Rectal smooth muscle tissue (tissue), 1 donor: ENCODE measurements around the gene CACNA1D.

Experiments used
- H3K27ac ChIP-seq: one replicate; pipeline ENCODE4 v1.7.0; 2013; ENCODE audit warnings: low read depth, low read length, inconsistent platforms
- H3K27me3 ChIP-seq: one replicate; pipeline ENCODE4 v1.7.0; 2013; ENCODE audit warnings: low read length; ENCODE audit not compliant: control insufficient read depth, insufficient read depth
- H3K36me3 ChIP-seq: one replicate; pipeline ENCODE4 v1.7.0; 2013; ENCODE audit warnings: low read length; ENCODE audit not compliant: control insufficient read depth, insufficient read depth
- H3K4me1 ChIP-seq: one replicate; pipeline ENCODE4 v1.7.0; 2013; ENCODE audit warnings: low read length; ENCODE audit not compliant: control insufficient read depth, insufficient read depth
- H3K4me3 ChIP-seq: one replicate; pipeline ENCODE4 v1.7.0; 2013; ENCODE audit warnings: low read length
- H3K9ac ChIP-seq: one replicate; pipeline ENCODE4 v1.7.0; 2013; ENCODE audit warnings: low read length

CACNA1D gene

DNA sequence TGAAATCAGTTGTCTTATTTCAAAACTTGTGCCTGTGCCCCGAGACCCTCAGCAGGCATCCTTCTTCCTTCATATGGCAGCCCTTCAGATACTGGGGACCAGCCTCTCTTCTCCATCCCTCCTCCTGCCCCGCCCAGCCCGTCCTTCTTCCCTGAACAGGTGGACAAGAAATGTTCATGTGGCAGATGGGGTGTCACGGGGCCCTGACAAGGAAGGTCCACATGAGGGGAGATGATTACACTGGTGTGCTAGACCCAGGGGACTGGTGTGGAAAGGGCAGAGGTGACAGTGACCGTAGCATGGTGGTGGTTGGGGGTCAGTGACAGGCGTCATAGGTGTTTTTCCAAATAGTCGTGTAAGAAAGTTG lies 200.9 kb downstream of the CACNA1D start:
- H3K36me3 ChIP-seq, result no peaks in the 10 kb centered on the region
- no peak overlapping the region for H3K9ac ChIP-seq
- no peak overlapping the region for H3K4me3 ChIP-seq
- H3K4me1 ChIP-seq, result no peaks in the 10 kb centered on the region
- H3K27ac ChIP-seq, result no peak overlapping the region
- no peaks in the 10 kb centered on the region for H3K27me3 ChIP-seq

DNA sequence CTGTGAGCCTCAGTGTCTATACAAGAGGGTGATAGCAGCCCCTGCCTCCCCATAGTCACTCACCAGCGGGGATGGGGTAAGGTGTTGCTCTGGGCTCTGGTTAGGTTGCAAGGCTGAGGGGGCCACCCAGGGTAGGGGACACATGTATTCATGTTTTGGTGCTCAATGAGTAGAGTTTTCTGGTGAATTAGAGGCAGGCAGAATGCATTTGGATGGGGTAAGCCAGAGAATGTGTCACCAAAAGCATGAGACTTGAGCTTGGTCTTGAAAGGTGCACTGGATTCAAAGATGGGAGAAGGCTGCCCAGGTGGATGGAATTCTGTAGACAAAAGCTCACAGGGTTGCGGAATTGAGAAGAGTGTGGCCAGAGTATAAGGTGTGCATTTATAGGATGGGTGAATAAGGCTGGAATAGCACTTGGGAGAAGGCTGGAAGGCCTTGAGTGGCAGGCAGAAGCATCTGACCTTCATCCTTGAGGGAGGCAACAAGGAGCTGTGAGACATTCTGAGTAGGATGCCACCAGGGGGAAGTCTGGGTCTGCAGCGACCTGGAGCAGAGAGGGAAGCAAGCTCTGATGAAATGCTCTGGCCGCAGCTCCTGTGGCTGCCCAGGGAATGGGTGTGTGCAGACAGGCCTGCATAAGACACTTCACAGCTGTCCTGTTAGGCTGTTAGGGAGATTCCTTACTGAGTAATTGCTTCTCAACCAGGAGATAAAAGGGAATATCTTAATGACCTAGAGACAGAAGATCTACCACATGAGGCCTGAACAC lies 202.2 kb downstream of the CACNA1D start:
- Histone ChIP-seq H3K4me1 (no peaks in the 10 kb centered on the region), H3K9ac (no peak overlapping the region), H3K4me3 (no peak overlapping the region), H3K27me3 (no peaks in the 10 kb centered on the region), H3K27ac (no peak overlapping the region), H3K36me3 (no peaks in the 10 kb centered on the region)

GRCh38 chr3:53700441-53700840 lies 206.0 kb downstream of the CACNA1D start:
- no peaks in the 10 kb centered on the region for H3K4me1 ChIP-seq
- H3K9ac ChIP-seq, result no peak overlapping the region
- H3K4me3 ChIP-seq, result no peak overlapping the region
- no peaks in the 10 kb centered on the region for H3K36me3 ChIP-seq
- no peaks in the 10 kb centered on the region for H3K27me3 ChIP-seq
- H3K27ac ChIP-seq, result no peak overlapping the region

DNA sequence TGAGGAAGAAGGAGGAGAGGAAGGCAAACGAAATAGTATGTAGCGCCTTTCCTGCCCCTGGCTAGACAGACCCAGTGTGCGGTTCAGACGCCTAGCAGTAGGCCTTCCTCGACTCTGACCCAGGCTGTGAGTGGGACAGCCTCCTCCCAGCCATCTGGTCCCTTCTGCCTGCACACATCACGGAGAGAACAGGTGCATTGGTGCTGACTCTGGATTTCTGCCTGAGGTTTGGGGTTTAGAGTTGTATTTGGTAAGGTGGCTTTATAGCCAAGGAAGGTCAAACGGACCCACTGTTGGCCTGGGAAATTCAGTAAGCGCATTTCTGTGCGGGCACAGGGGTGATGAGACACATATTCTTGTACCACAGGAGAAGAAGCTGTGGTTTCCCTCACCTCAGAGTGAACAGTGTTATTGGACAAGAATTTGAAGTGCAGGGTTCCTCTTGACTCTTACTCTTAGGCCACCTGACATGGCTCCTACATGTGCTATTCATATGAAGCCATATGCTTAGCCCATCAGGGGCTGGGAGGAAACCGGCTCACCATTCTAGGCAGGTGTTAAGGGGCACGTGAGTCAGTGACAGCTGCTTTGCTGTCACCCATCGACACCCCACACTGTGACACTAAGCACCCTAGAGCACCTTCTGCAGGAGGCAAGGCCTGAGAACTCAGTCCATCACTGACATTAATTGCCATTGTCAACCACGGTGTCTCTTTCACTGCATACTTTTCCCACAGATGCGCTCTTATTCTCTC lies 208.5 kb downstream of the CACNA1D start:
- Histone ChIP-seq H3K9ac (no peak overlapping the region), H3K4me1 (no peaks in the 10 kb centered on the region), H3K36me3 (no peaks in the 10 kb centered on the region), H3K4me3 (no peak overlapping the region), H3K27ac (no peak overlapping the region), H3K27me3 (no peaks in the 10 kb centered on the region)

DNA sequence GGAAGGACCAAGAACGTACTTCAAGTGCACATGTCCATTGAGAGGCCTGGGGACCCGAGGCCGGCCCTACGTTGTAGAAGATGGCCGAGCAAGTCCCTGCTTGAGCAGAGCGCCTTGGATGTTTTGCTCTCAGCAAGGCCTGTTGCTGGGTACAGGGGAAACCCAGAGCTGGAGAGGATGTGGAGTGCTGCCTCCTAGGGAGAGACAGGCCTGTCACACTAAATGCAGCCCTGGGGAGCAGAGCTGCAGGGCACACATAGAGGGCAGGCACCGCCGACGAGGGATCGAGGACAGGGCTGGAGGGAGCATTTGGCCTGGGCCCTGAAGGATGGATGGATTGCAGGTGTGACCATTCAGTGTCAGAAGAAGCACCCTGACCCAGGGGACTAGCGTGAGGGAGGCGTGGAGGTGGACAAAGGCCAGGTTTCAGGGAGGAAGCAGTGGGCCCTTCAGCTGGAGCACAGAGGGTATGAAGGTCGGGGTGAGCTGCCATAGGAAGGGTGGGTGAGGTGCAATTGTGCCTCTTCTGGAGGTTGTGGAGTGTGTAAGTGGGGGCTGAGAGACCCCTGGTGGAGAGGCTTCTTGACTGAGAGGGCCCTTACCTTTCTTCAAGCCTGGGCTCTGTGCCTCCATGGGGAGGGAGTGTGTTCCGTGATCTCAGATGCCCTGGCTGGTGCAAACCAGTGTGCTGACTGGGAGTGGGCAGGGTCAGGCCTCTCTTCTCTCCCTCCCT lies 209.4 kb downstream of the CACNA1D start:
- Histone ChIP-seq H3K27ac (no peak overlapping the region), H3K4me3 (no peak overlapping the region), H3K9ac (no peak overlapping the region)

GRCh38 chr3:53704363-53704725 lies 209.9 kb downstream of the CACNA1D start:
- Histone ChIP-seq H3K4me1 (no peaks in the 10 kb centered on the region), H3K9ac (no peak overlapping the region), H3K4me3 (no peak overlapping the region), H3K27me3 (no peaks in the 10 kb centered on the region), H3K36me3 (no peaks in the 10 kb centered on the region), H3K27ac (no peak overlapping the region)

More for the DNA sequence above, 209.4 kb downstream of the CACNA1D start:
- Histone ChIP-seq H3K27me3 (no peaks in the 10 kb centered on the region), H3K4me1 (no peaks in the 10 kb centered on the region), H3K36me3 (no peaks in the 10 kb centered on the region)

DNA sequence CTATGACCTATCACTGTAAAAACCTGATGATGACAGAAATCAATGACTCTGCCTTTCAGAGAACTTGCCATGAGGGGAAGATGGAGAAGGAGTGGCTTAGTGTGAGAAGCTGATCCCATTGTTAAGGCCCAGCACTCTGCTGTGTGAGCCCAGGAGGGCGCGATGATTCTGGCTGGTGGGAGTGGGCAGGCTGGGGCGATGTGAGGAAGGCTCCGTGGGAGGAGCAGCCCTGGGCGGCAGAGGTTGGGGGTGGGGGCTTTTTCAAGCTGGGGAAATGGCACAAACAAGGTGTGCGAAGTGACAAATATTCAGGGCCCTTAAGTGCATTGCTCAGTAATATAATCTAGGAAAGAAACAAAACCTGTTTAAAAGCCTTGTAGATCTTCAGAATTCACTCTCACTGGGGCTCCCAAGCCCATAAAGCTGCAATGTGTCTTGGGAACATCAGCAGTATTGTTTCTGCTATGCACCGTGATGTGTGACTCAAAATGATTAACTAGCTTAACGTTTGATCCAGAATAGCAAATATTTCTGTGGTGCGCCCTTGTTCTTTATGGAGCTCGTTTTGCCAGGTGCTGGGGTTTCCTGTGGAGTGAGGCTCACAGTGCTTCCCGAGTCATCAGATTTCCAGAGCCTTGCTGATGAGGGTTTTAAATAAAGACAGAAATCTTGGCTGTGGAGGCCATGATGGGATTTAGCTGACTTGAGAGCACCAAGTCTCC lies 210.8 kb downstream of the CACNA1D start:
- Histone ChIP-seq H3K27me3 (no peaks in the 10 kb centered on the region), H3K4me3 (no peak overlapping the region), H3K4me1 (no peaks in the 10 kb centered on the region), H3K27ac (no peak overlapping the region), H3K36me3 (no peaks in the 10 kb centered on the region), H3K9ac (no peak overlapping the region)

DNA sequence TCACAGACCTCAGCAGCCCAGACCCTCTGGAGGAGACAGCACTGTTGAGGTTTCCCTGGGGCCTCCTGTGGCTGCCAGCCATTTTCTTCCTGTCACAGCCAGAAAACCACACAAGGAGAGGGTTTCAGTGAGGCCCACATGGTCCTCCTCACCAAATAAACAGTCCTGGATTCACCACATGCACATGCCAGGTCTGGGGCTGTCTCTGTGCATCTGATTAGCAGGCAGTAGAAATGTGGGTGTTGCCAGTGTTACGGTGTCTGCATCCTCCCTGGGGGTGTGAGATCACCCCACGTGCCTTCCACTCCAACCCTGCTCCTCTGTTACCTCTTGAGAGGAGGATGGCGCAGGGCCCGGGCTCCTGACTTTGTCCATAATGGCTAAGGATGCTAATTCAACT lies 211.4 kb downstream of the CACNA1D start:
- Histone ChIP-seq H3K27me3 (no peaks in the 10 kb centered on the region), H3K4me3 (no peak overlapping the region), H3K27ac (no peak overlapping the region), H3K4me1 (no peaks in the 10 kb centered on the region), H3K9ac (no peak overlapping the region), H3K36me3 (no peaks in the 10 kb centered on the region)

DNA sequence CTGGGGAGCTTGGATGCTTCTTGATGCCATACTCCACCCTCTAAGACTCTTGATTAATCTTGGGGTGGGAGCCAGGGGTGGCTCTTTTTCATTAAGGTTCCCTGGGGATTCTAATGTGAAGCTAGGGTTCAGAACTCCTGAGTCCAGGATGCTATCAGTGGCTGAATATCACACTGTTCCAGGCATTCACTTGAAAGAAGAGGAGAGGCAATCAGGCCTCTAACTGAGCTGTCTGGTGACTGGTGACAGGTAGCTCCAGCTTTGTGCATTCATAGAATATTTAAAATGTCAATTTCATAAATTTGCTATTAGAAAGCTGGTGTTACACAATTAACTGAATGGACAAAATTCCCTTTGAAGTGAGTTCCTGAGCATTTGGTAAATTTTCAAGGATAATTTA lies 212.8 kb downstream of the CACNA1D start:
- H3K4me3 ChIP-seq, result no peak overlapping the region
- H3K27me3 ChIP-seq, result no peaks in the 10 kb centered on the region
- H3K36me3 ChIP-seq, result no peaks in the 10 kb centered on the region
- H3K27ac ChIP-seq, result no peak overlapping the region
- no peaks in the 10 kb centered on the region for H3K4me1 ChIP-seq
- H3K9ac ChIP-seq, result no peak overlapping the region

DNA sequence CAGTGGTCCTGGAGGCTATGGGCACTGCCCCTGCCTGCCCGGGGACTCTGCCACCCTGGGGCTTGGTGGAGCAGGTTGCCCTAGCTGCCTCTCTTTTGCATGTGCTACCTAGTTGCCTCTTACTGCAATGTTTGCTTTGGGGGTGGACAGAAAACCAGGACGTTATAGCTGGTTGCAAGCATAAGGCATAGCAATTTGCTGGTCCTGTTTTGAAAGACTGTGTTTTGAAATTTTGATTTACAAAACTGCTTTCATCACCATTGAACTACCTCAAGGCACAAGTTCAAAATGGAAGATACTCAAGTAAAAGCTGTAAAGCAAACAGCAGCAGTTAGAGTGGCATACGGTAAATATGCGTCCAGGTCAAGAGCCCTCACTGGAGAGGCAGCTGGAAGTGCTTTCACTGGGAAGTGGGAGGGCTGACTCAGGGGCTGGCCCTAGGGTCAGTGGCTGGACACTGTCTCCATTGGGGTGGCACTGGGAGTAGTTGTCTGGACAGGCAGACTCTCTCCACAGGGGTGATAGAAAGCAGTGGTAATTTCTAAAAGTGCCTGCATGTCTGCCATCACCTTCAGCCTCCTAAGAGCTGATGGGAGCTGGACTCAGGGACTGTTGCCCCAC lies 213.7 kb downstream of the CACNA1D start:
- Histone ChIP-seq H3K4me1 (no peaks in the 10 kb centered on the region), H3K4me3 (no peak overlapping the region), H3K27ac (no peak overlapping the region), H3K27me3 (no peaks in the 10 kb centered on the region), H3K9ac (no peak overlapping the region), H3K36me3 (no peaks in the 10 kb centered on the region)

GRCh38 chr3:53709256-53709655 lies 214.8 kb downstream of the CACNA1D start:
- no peaks in the 10 kb centered on the region for H3K36me3 ChIP-seq
- no peak overlapping the region for H3K4me3 ChIP-seq
- H3K27me3 ChIP-seq, result no peaks in the 10 kb centered on the region
- H3K27ac ChIP-seq, result no peak overlapping the region
- no peak overlapping the region for H3K9ac ChIP-seq
- H3K4me1 ChIP-seq, result no peaks in the 10 kb centered on the region
